HG03097 (cell line): ENCODE data around the gene TBCD.

Source experiments
- ATAC-seq: cut with Tn5 transposase; IDR thresholded peaks from one replicate; pipeline ENCODE4 v1.9.1; 2021; ENCODE audit not compliant: unreplicated experiment, low FRiP score

The TBCD gene

GRCh38 chr17:82751571-82752370 lies at the start of gene TBCD:
TSS of gene TBCD (plus strand) at chr17:82752065. CDS start at chr17:82752194, 129 bp downstream.
- ATAC-seq: peak; percentile 77

GRCh38 chr17:82702231-82702927 lies 49.5 kb upstream of the TBCD start:
- no peak for ATAC-seq

GRCh38 chr17:82703036-82703745 lies 48.7 kb upstream of the TBCD start:
- no peak for ATAC-seq

GRCh38 chr17:82703935-82704865 lies 47.7 kb upstream of the TBCD start:
- no peak for ATAC-seq

GRCh38 chr17:82704886-82705285 lies 47.0 kb upstream of the TBCD start:
- no peak for ATAC-seq

GRCh38 chr17:82705756-82706155 lies 46.1 kb upstream of the TBCD start:
- no peak for ATAC-seq

- ATAC-seq: no peak
These were observed 42.7 kb upstream of the TBCD start for GRCh38 chr17:82709024-82709675.

- ATAC-seq: no peak
These were observed 42.0 kb upstream of the TBCD start for GRCh38 chr17:82709676-82710498.

- ATAC-seq: no peak
These were observed 41.2 kb upstream of the TBCD start for GRCh38 chr17:82710499-82711232.

- no peak for ATAC-seq
These were observed 38.7 kb upstream of the TBCD start for GRCh38 chr17:82713071-82713723.

- ATAC-seq: peak; percentile 61
These were observed 35.5 kb upstream of the TBCD start, which contains the start of gene FN3KRP for GRCh38 chr17:82716203-82717010. TSS of gene FN3KRP (plus strand) at chr17:82716706. CDS start at chr17:82716756, 50 bp downstream.

GRCh38 chr17:82718986-82719685 lies 32.7 kb upstream of the TBCD start:
- no peak for ATAC-seq

- no peak for ATAC-seq
These were observed 31.7 kb upstream of the TBCD start for GRCh38 chr17:82720204-82720603.

GRCh38 chr17:82722341-82723013 lies 29.4 kb upstream of the TBCD start:
- no peak for ATAC-seq

GRCh38 chr17:82723169-82723807 lies 28.6 kb upstream of the TBCD start:
- no peak for ATAC-seq
